Endodermal cell (in vitro differentiated cells): ENCODE results near the gene LRFN4. TPM values are rescaled to one million over a fixed set of nuclear protein-coding genes. Genes with fewer than 3 reads are reported as not detected.
A peak's percentile ranks its signal among the peaks of the same experiment; 100 is the strongest.

Source experiments
- DNase-seq: peaks from one replicate; pipeline ENCODE4 v3.0.0-alpha.2; 2017
- H3K27ac ChIP-seq: 2 replicates; pipeline ENCODE4 v1.5.1; 2013; ENCODE audit warnings: mild to moderate bottlenecking, low read depth, low read length, moderate library complexity
- H3K27me3 ChIP-seq: 2 replicates; pipeline ENCODE4 v1.6.1; 2013; ENCODE audit warnings: mild to moderate bottlenecking, low read length, moderate library complexity; ENCODE audit not compliant: insufficient read depth, control insufficient read depth, poor library complexity, severe bottlenecking
- H3K36me3 ChIP-seq: 2 replicates; pipeline ENCODE4 v1.7.0; 2013; ENCODE audit warnings: mild to moderate bottlenecking, low read length, moderate library complexity; ENCODE audit not compliant: control insufficient read depth, insufficient read depth
- H3K4me1 ChIP-seq: one replicate; pipeline ENCODE4 v1.7.0; 2013; ENCODE audit warnings: low read length; ENCODE audit not compliant: control insufficient read depth, insufficient read depth
- H3K4me3 ChIP-seq: 2 replicates; pipeline ENCODE4 v1.5.1; 2013; ENCODE audit warnings: mild to moderate bottlenecking, low read length, moderate library complexity
- H3K9ac ChIP-seq: 2 replicates; pipeline ENCODE4 v1.6.1; 2013; ENCODE audit warnings: mild to moderate bottlenecking, low read length, moderate library complexity; ENCODE audit not compliant: poor library complexity, severe bottlenecking; ENCODE audit errors: extremely low read depth
- H3K9me3 ChIP-seq: 2 replicates; pipeline ENCODE4 v1.6.1; 2013; ENCODE audit warnings: mild to moderate bottlenecking, low read length, moderate library complexity; ENCODE audit not compliant: control insufficient read depth
- H3K27ac Mint-ChIP-seq: 2 replicates; pipeline ENCODE4 v1.8.0; 2020; ENCODE audit warnings: mixed read lengths
- H3K27me3 Mint-ChIP-seq: 2 replicates; pipeline ENCODE4 v1.8.0; 2021; ENCODE audit warnings: mild to moderate bottlenecking, mixed read lengths; ENCODE audit not compliant: insufficient read depth
- H3K36me3 Mint-ChIP-seq: 2 replicates; pipeline ENCODE4 v1.8.0; 2020; ENCODE audit warnings: low read depth, mixed read lengths
- H3K4me1 Mint-ChIP-seq: 2 replicates; pipeline ENCODE4 v1.8.0; 2020; ENCODE audit warnings: mixed read lengths
- H3K4me3 Mint-ChIP-seq: 2 replicates; pipeline ENCODE4 v1.8.0; 2020; ENCODE audit warnings: mild to moderate bottlenecking, moderate library complexity, mixed read lengths
- H3K9me3 Mint-ChIP-seq: 2 replicates; pipeline ENCODE4 v1.8.0; 2020; ENCODE audit warnings: mild to moderate bottlenecking, mixed read lengths
- WGBS, 2 experiments: methylation state at CpG; one replicate each; pipeline versions ENCODE4 v1.1.5 to v1.1.7; 2013; ENCODE audit warnings: missing lambda C conversion rate in 2 of 2, mixed read lengths in 1 of 2; ENCODE audit not compliant: insufficient coverage in 1 of 2, insufficient read length in 1 of 2; 5-methylcytosine and 5-hydroxymethylcytosine counted together
- total RNA-seq, 2 donors: library from RNA; stranded (reverse); fragmentation: NEBNext Ultra II Directional in 1 of 2; extraction: Animal tissue kit (Norgen Biotek cat#: 25700) in 1 of 2; gene quantifications; 2 replicates in 1 of 2; 3 replicates in 1 of 2; pipeline ENCODE4 v1.2.1, GENCODE V29; 2021
- TF ChIP-seq, protein P1 (sequence below): fragments of 200-600 bp; sonication (generic); conservative IDR thresholded peaks from 2 replicates; pipeline ENCODE4 v1.5.0; 2021; ENCODE audit warnings: antibody characterized with exemption, mild to moderate bottlenecking

The LRFN4 gene
- total RNA-seq, 2 donors from 2014 or later: 23.2 to 26.2 TPM

DNA sequence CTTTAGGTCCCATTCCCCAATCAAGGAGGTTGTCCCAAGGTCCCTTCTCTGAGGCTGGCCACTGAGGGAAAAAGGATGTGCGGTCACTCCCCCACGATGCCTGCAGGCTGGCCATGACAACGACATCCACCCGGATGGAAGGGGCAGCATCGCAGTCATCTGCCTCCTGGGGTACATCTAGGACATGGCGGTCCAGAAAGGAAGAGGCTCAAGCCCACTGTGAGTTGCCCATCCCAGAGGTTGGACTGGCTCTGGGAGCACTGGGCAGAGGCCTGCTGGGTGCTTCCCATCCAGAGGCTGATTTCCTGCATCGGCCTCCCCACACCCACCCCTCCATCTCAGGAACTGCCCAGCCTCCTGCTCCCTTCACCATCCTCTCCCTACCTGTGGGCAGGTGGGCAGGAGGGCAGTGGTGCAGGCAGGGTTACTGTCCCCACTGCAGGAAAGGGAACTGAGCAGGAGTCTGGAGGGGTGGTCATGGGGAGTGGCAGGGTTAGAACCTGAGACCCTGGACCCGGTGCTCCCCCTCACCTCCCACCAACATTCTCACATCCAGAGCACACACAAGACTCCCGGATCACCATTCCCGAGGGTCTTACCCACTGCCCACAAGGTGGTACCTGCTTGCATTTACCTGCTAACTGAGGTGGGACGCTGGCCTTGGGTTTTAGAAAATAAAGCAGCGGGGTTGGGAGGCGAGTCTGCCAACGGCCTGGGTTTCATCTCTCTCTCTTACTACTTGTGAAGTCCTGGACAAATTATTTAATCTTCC is 9.2 kb upstream of the LRFN4 start:
- H3K27ac Mint-ChIP-seq: no peak overlapping the region
- peaks cover 14% of the 10 kb centered on the region for H3K36me3 Mint-ChIP-seq
- TF ChIP-seq, protein P1, sequence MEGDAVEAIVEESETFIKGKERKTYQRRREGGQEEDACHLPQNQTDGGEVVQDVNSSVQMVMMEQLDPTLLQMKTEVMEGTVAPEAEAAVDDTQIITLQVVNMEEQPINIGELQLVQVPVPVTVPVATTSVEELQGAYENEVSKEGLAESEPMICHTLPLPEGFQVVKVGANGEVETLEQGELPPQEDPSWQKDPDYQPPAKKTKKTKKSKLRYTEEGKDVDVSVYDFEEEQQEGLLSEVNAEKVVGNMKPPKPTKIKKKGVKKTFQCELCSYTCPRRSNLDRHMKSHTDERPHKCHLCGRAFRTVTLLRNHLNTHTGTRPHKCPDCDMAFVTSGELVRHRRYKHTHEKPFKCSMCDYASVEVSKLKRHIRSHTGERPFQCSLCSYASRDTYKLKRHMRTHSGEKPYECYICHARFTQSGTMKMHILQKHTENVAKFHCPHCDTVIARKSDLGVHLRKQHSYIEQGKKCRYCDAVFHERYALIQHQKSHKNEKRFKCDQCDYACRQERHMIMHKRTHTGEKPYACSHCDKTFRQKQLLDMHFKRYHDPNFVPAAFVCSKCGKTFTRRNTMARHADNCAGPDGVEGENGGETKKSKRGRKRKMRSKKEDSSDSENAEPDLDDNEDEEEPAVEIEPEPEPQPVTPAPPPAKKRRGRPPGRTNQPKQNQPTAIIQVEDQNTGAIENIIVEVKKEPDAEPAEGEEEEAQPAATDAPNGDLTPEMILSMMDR: no peak
- no peak overlapping the region for H3K4me3 ChIP-seq
- H3K27me3 Mint-ChIP-seq: no peaks in the 10 kb centered on the region
- H3K27me3 ChIP-seq: no peaks in the 10 kb centered on the region
- no peaks in the 10 kb centered on the region for H3K9me3 ChIP-seq
- H3K4me1 Mint-ChIP-seq: peaks cover 10% of the 10 kb centered on the region
- 90 to 92% methylated on average over 7 to 14 of the region's 14 CpGs for WGBS, 2 experiments
- no peak overlapping the region for H3K4me3 Mint-ChIP-seq
- H3K9me3 Mint-ChIP-seq: no peaks in the 10 kb centered on the region
- peaks cover 8% of the 10 kb centered on the region for H3K4me1 ChIP-seq
- H3K36me3 ChIP-seq: peaks cover 25% of the 10 kb centered on the region
- no peak overlapping the region for H3K9ac ChIP-seq
- DNase-seq: peak; percentile 45
- no peak overlapping the region for H3K27ac ChIP-seq

- Histone ChIP-seq H3K9ac (no peak overlapping the region), H3K9me3 (no peaks in the 10 kb centered on the region), H3K27me3 (no peaks in the 10 kb centered on the region), H3K4me3 (no peak overlapping the region), H3K27ac (no peak overlapping the region), H3K4me1 (peaks cover 8% of the 10 kb centered on the region), H3K36me3 (peaks cover 25% of the 10 kb centered on the region)
- peaks cover 14% of the 10 kb centered on the region for H3K36me3 Mint-ChIP-seq
- WGBS, 2 experiments: 93 to 97% methylated on average over 17 to 28 of the region's 28 CpGs
- H3K4me1 Mint-ChIP-seq: peaks cover 9% of the 10 kb centered on the region
- no peak overlapping the region for H3K4me3 Mint-ChIP-seq
- H3K27me3 Mint-ChIP-seq: no peaks in the 10 kb centered on the region
- H3K9me3 Mint-ChIP-seq: no peaks in the 10 kb centered on the region
- TF ChIP-seq, protein P1: no peak
- H3K27ac Mint-ChIP-seq: no peak overlapping the region
- DNase-seq: peak; percentile 40
Observed at GRCh38 chr11:66848671-66849500, 8.0 kb upstream of the LRFN4 start.

DNA sequence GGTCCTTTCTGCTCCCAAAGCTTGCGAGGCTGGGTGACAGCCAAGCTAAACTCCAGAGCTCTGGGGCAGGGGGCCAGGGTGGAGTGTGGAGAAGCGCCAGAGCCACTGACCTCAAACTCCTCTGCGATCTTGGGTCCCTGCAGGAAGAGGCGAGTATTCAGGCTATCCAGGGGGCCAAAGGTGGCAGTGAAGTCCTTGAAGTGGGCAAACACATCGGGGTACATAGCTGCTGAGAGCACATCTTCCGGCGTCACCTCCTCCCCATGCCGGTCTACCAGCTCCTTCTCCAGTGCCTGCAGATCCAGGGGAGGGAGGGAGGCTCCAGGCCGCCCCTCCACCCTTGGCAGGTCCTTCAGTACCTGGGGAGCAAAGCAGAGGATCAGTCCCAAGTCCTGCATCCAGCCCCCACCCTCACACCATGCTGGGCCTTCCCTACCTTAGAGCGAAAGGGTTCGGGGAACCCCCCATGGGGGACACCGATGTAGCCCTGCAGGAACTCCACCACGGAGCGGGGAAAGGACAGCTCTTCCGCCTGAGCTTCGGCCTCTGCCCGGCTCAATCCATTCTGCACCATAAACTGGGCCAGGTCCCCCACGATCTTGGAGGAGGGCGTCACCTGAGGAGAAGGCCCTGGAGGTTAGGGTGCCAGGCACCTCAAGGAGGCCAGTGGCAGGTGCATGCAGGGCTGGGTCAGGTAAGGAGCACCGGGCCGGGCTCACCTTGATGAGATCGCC is 7.2 kb upstream of the LRFN4 start:
- Histone ChIP-seq H3K4me1 (peaks cover under 1% of the 10 kb centered on the region), H3K27me3 (no peaks in the 10 kb centered on the region), H3K4me3 (no peak overlapping the region), H3K9me3 (no peaks in the 10 kb centered on the region), H3K27ac (no peak overlapping the region), H3K9ac (no peak overlapping the region), H3K36me3 (peaks cover 22% of the 10 kb centered on the region)
- no peak overlapping the region for H3K27ac Mint-ChIP-seq
- H3K9me3 Mint-ChIP-seq: no peaks in the 10 kb centered on the region
- no peaks in the 10 kb centered on the region for H3K27me3 Mint-ChIP-seq
- 92 to 94% methylated on average over 15 to 22 of the region's 22 CpGs for WGBS, 2 experiments
- H3K4me1 Mint-ChIP-seq: peaks cover 3% of the 10 kb centered on the region
- peaks cover 14% of the 10 kb centered on the region for H3K36me3 Mint-ChIP-seq
- DNase-seq: peak; percentile 46
- TF ChIP-seq, protein P1: no peak
- no peak overlapping the region for H3K4me3 Mint-ChIP-seq
